ENCODE measurements around the gene RERE. TPM values are rescaled to one million over a fixed set of nuclear protein-coding genes. Genes with fewer than 3 reads are reported as not detected.

Gene RERE
- total RNA-seq, 1 experiment from 2014 or later = 161 TPM

DNA sequence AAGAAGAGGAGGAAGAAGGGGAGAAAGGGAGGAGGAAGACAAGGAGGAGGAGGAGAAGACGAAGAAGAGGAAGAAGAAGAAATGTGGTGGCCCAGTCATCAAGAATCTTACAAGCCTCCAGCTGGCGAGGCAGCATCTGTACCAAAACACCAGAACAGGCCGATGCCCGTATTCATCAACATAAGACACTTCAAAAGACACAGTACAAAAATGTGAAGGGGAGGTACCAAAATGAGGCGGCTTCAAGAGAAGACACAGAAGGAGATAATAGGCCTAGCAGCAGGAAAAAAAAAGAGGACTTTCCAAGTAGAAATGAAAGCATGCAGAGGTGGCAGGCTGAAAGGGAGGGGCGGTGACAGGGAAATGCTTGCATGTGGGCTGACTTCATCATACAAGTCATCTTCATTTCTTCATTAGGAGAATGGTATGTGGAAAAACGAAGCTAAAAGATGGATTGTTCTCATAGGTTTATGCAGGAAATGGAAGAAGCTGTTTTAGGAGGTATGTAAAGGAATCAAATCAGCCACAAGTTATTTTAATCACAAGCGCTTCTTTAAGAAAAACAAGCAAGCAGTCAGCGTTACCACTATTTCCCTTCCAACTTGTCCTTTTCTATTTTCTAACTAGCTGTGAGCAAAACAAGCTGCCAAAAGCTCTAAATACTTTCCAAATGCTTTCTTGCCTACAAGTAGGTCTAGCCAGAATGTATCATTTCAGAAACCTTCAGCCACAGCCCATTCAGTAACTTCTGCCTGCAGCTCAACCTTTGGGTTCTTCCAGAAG lies 307.2 kb downstream of the RERE start (continued):
- TF ChIP-seq, protein P1, sequence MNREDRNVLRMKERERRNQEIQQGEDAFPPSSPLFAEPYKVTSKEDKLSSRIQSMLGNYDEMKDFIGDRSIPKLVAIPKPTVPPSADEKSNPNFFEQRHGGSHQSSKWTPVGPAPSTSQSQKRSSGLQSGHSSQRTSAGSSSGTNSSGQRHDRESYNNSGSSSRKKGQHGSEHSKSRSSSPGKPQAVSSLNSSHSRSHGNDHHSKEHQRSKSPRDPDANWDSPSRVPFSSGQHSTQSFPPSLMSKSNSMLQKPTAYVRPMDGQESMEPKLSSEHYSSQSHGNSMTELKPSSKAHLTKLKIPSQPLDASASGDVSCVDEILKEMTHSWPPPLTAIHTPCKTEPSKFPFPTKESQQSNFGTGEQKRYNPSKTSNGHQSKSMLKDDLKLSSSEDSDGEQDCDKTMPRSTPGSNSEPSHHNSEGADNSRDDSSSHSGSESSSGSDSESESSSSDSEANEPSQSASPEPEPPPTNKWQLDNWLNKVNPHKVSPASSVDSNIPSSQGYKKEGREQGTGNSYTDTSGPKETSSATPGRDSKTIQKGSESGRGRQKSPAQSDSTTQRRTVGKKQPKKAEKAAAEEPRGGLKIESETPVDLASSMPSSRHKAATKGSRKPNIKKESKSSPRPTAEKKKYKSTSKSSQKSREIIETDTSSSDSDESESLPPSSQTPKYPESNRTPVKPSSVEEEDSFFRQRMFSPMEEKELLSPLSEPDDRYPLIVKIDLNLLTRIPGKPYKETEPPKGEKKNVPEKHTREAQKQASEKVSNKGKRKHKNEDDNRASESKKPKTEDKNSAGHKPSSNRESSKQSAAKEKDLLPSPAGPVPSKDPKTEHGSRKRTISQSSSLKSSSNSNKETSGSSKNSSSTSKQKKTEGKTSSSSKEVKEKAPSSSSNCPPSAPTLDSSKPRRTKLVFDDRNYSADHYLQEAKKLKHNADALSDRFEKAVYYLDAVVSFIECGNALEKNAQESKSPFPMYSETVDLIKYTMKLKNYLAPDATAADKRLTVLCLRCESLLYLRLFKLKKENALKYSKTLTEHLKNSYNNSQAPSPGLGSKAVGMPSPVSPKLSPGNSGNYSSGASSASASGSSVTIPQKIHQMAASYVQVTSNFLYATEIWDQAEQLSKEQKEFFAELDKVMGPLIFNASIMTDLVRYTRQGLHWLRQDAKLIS (CRISPR knock-in tag; IDR thresholded peaks at IDR 0.05; ENCODE audit: borderline replicate concordance) = no peak
- TF ChIP-seq, protein P2, sequence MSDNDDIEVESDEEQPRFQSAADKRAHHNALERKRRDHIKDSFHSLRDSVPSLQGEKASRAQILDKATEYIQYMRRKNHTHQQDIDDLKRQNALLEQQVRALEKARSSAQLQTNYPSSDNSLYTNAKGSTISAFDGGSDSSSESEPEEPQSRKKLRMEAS (CRISPR knock-in tag; IDR thresholded peaks at IDR 0.05) = no peak
- no peak for TF ChIP-seq ESRRA (CRISPR knock-in tag; IDR thresholded peaks at IDR 0.05; ENCODE audit: borderline replicate concordance)
- TF ChIP-seq SMAD4 (CRISPR knock-in tag; IDR thresholded peaks at IDR 0.05) = no peak
- TF ChIP-seq ZNF232 (CRISPR knock-in tag; IDR thresholded peaks at IDR 0.05) = no peak
- no peak for TF ChIP-seq RORB (CRISPR knock-in tag; IDR thresholded peaks at IDR 0.05)
- TF ChIP-seq PREB (CRISPR knock-in tag; IDR thresholded peaks at IDR 0.05; ENCODE audit: borderline replicate concordance) = no peak
- TF ChIP-seq ZNF396 (CRISPR knock-in tag; IDR thresholded peaks at IDR 0.05; ENCODE audit: borderline replicate concordance) = no peak
- TF ChIP-seq ZNF317 (CRISPR knock-in tag; IDR thresholded peaks at IDR 0.05; ENCODE audit: borderline replicate concordance, low read depth) = no peak
- TF ChIP-seq, protein P3, sequence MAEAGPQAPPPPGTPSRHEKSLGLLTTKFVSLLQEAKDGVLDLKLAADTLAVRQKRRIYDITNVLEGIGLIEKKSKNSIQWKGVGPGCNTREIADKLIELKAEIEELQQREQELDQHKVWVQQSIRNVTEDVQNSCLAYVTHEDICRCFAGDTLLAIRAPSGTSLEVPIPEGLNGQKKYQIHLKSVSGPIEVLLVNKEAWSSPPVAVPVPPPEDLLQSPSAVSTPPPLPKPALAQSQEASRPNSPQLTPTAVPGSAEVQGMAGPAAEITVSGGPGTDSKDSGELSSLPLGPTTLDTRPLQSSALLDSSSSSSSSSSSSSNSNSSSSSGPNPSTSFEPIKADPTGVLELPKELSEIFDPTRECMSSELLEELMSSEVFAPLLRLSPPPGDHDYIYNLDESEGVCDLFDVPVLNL (CRISPR knock-in tag; IDR thresholded peaks at IDR 0.05; ENCODE audit: borderline replicate concordance, low read depth) = no peak
- TF ChIP-seq MXD4 (CRISPR knock-in tag; IDR thresholded peaks at IDR 0.05; ENCODE audit: borderline replicate concordance) = no peak
- no peak for TF ChIP-seq CBFB (CRISPR knock-in tag; IDR thresholded peaks at IDR 0.05; ENCODE audit: low read depth)

- Mint-ChIP-seq H3K4me1 (peaks cover 17% of the 10 kb centered on the region), H3K4me3 (no peak overlapping the region), H3K27ac (peak overlapping the region; percentile 39), H3K36me3 (peaks cover 7% of the 10 kb centered on the region), H3K9me3 (no peaks in the 10 kb centered on the region), H3K27me3 (ENCODE audit: low read depth) (no peaks in the 10 kb centered on the region)
- TF ChIP-seq RORB (CRISPR knock-in tag; IDR thresholded peaks at IDR 0.05) = no peak
- no peak for TF ChIP-seq USF2 (CRISPR knock-in tag; IDR thresholded peaks at IDR 0.05)
- TF ChIP-seq, protein P4, sequence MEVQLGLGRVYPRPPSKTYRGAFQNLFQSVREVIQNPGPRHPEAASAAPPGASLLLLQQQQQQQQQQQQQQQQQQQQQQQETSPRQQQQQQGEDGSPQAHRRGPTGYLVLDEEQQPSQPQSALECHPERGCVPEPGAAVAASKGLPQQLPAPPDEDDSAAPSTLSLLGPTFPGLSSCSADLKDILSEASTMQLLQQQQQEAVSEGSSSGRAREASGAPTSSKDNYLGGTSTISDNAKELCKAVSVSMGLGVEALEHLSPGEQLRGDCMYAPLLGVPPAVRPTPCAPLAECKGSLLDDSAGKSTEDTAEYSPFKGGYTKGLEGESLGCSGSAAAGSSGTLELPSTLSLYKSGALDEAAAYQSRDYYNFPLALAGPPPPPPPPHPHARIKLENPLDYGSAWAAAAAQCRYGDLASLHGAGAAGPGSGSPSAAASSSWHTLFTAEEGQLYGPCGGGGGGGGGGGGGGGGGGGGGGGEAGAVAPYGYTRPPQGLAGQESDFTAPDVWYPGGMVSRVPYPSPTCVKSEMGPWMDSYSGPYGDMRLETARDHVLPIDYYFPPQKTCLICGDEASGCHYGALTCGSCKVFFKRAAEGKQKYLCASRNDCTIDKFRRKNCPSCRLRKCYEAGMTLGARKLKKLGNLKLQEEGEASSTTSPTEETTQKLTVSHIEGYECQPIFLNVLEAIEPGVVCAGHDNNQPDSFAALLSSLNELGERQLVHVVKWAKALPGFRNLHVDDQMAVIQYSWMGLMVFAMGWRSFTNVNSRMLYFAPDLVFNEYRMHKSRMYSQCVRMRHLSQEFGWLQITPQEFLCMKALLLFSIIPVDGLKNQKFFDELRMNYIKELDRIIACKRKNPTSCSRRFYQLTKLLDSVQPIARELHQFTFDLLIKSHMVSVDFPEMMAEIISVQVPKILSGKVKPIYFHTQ (CRISPR knock-in tag; IDR thresholded peaks at IDR 0.05) = no peak
- no peak for TF ChIP-seq NR2C2 (CRISPR knock-in tag; IDR thresholded peaks at IDR 0.05)
- ChIA-PET POLR2A (no interaction called here), CTCF (interaction anchor here (0.6 kb wide), 1 partner anchor 215 kb away, joined by 4 read pairs; no protein-coding TSS in a partner anchor)
- no peak for ATAC-seq
- no peak for DNase-seq (ENCODE audit: low spot score)
Observed at GRCh38 chr1:8509579-8509978, 307.9 kb downstream of the RERE start.

Measured in WTC11 (cell line).